Hematopoietic multipotent progenitor cell treated with erythropoietin and hydrocortisone succinate and interleukin-3 and kit ligand, for 8 days (in vitro differentiated cells): Measurements from ENCODE around the gene KRT13.
A peak's percentile ranks its signal among the peaks of the same experiment; 100 is the strongest.

Source experiments
- DNase-seq: peaks from one replicate; pipeline ENCODE4 v3.0.0-alpha.2; 2015

Gene KRT13

DNA sequence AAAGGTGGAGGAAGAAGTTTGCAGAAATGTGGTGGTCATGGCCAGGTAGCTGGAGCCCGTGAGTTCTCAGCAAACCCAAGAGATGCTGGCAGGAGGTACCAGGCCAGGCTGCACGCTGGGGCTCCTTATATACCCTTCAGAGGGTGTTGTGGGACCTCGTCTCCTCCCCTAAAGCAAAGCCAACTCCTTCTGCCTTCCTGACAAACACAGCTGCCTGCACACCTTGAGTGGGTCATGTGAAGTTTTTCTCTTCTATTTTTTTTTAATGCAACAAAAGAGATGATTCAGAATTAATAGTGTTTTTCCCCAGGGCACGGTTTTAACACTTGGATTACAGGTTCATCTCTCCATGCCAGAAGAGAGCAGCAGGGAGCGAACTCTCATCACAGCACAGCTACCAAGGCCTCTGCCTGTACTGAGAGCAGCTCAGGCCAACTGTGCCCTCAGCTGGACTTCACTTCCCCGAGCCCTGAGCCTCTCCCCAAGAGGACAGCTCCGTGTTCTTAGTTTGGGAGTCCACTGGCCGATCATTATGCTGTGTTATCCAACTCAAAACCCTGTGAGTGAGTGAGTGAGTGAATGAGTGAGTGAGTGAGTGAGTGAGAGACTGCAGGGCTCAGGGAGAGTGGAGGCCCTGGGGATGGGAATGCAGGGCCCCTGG is 13.5 kb upstream of the KRT13 start, which contains the start of gene KRT15:
TSS of gene KRT15 (minus strand) at position 102 of the 661 bp plus-strand sequence. CDS start at position 39, 63 bp downstream.
- no peak for DNase-seq

DNA sequence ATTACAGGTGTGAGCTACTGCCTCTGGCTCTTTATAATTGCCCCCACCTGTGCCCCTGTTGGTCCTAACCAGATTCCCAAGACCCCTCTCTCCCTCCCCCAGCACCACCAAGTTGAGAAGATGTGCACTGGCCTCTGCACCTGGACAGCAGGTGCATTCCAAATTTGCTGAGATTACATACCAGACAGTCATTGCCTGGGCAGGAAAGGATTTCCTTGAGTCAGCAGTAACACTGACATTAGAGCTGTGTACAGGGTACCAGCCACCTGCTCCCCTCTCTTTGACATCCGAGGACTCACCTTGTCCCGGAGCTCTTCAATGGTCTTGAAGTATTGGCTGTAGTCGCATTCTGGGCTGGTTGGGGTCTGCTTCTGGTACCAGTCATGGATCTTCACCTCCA is 12.6 kb upstream of the KRT13 start:
- no peak for DNase-seq

DNA sequence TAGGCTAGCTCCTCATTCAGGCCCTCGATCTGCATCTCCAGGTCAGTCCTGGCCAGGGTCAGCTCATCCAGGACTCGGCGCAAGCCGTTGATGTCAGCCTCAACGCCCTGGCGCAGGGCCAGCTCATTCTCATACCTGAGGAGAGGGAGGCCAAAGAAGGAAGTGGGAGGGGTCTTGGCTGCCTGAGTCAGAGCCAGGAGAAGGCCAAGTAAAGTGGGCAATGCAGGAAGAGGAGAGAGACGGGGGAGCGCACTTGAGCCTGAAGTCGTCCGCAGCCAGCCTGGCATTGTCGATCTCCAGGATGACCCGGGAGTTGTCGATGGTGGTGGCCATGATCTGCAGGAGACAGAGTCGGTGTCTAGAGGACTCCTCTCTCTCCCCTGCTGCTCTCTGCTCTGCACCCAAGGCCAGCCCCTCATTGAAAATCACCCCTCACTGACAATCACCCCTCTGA is 11.4 kb upstream of the KRT13 start:
- no peak for DNase-seq

DNA sequence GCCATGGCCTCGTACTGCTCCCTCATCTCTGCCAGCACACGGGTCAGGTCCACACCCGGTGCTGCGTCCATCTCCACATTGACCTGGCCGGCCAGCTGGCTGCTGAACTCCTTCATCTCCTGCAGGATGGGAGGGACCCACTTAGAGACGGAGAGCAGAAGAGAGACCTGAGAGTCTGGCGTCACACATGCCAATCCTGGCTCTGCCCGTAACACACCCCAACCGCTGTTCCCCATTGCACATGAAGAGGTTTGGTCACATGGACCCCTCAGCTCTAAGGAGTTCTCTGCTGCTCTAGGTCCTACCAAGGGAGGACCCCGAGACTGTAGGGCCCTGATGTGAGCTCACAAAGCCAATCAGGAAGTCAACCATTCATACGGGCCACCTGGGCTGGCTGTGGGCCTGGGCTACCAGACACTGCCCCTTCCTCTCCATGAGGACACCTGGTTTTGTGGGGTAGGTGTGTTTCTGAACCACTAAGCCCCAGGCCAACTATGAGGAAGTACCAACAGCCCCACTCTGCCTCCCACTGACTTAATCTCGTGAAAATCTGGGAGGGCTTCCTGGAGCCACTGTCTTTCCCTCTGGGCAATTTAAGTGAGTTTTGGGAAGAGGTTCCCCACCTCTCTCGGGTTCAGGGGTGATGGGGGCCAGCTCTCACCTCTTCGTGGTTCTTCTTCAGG is 10.9 kb upstream of the KRT13 start:
- DNase-seq = no peak

DNA sequence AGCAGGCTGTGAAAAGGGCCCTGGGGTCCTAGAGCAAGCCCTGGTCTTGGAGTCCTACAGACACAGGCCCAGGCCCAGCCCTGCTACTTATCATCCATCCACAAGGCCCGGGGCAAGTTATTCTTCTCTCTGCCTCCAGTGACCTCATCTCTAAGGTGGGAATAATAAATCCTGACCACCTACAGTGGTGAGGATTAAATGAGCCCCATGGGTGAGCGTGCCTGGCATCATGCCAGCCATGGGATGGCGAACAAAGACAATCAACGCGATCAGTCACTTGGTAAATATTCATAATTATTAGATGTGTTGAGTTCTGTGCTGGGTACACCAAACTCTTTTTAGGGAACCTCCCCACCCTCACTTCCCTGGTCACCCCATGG is 7.7 kb upstream of the KRT13 start:
- DNase-seq = no peak

DNA sequence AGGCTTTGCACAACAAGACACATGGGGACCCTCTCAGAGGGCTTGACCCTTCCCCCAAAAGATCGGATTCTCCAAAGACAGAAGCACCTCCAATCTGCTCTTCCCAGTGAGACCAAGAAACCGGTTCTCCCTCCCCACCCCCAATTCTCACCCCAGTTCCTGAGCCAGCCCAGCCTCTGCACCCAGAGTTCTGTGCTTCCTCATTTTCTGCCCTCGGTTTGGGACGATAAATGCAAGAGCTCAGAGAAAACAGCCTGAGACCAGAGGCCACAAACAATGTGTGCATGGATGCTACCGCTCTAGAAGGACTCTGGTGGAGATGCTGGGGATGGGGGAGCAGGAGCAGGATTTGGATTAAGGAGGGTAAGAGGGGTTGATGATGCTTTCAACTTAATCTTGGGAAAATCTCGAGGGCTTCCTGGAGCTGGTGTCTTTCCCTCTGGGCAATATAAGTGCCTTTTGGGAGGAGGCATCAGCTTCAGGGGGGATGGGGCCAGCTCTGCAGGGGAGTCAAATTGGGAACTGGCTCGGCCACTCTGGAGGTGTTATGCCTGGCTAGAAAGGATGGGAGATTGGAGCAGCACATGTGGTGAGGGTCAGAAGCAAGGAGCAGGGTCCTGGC is 7.2 kb upstream of the KRT13 start:
- no peak for DNase-seq

DNA sequence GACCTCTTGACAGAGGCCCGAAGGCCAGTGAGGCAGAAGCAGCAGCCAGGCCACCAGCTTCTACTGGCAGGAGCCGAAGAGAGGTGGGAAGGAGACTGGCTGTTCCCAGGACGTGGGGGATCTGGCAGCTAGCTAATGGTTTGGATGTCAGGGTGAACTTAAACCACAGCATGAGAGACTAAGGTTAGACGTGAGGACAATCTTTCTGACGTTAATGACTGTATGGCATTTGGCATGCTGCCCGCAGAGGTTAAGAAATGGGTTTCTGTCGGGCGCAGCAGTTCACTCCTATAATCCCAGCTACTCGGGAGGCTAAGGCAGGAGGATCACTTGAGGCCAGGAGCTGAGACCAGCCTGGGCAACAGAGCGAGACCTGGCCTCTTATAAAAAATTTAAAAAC is 6.3 kb upstream of the KRT13 start:
- peak; percentile 13 for DNase-seq

DNA sequence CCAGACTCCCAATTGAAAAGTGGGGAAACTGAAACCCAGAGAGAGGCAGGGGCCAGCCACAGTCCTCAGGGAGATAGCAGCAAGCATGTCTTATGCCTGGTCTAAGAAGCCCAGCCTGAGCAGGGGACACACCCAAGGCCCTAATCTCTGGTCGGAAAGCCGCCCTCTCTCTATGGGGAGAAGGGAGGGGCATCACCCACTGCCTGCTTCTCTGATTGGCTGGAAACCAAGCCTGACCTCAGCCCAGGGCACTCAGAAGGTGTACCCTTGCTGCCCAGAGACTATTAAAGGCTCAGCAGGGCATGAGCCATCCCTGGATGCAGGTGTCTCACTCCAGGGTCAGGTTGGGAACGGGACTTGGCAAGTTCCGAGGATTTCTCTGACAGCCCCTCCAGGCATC is 5.7 kb upstream of the KRT13 start:
- peak; percentile 92 for DNase-seq

DNA sequence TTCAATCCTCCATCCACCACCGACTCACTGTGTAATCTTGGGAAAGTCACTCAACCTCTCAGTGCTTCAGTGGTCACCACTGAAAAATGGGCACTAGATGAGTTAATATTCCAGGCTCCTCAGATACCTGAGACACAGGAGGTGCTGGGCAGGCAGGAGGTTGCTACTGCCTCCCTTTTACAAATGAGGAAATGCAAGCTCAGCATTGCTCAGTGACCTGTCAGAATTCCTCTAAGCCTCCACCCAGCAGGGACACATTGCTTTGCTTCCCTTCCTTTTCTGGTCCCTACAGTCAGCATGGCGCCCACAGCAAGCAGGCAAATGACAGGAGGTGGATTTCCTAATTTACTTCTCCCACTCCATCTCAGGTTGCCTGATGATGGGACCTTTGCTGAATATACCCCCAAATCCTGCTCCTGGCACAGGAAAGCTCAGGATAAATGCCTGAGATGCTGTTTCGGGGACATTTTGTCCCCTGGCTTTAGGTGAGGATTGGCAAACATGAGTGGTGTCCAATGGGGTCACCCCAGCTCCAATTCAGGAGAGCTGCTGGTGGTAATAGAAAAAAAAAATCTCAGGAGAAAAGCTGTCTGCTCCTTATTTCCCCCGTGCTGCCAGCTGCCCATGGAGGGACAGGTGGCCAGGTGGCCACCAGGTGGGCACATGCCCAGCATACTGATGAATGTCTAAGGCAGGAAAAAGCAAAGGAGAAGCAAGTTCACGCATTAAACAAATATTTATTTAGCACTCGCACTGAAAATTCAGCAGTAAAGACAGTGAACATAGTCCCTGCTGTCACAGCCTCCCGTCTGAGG is 5.0 kb upstream of the KRT13 start:
- DNase-seq = no peak

DNA sequence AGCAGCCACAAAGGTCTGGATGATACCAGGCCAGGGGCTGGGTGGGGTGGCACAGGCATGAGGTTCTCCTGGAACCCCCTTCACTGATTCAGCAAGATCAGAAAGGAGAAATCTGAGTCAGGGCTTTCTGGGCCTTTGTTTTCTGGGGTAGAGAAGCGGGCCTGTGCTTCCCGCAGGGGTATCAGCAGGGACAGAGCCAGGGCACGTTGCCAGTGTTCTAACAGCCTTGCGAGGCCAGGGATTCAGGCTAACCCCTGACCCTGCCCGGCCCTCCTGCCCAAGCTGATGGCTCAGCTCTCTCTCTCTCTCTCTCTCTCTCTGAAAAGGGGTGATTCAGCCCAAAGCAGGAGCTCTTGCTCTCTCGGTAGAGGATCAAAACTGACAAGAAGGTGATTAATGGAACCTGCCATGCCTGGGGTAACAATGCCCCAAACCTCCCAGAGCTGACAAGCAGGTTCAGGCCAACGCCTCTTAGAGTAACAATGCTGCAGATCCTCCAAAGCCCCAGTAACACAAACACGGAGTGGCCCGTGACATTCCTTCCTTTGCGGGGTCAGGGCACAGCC is 2.0 kb upstream of the KRT13 start:
- DNase-seq = peak; percentile 4

DNA sequence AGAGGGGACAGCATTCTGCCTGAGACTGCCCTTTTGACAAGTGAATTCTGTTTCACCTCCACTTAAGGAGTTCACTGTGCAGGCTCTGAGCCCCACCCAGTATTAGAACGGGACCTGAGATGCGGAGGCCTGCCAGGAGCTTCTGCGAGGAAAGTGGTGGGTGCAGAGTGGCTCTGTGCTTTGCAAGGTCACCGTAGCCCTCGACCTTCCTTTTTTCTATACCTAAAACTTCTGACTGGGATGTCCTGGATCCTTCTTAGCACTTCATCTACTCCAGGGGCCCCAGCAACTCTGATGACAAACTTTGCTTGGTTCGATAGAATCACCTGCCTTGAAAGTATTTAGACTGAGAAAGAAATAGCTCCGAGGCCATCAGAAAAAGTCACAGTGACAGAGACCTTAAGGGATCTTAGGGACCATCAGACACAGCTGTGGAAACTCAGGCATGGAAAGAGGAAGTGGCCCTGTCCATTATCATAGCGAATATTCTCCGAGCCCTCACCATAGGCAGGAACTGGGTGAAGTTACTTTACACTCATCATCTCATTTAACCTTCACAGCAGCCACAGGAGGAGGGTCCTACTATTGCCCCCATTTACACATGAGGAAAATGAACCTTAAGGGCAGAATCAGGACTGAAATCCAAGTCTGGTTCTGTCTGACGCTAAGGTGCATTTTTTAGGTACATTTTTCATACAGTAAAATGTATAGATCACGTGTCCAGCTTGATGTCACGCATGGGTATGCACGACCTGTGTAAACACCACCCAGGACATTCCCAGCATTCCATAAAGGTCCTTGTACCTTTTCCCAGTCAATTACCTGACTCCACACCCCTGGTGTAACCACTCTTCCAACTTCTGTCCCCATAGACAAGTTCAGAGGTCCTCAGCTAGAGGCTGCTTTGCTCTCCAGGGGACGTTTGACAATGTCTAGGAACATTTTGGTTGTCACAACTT is 676 bp upstream of the KRT13 start:
- peak; percentile 13 for DNase-seq

DNA sequence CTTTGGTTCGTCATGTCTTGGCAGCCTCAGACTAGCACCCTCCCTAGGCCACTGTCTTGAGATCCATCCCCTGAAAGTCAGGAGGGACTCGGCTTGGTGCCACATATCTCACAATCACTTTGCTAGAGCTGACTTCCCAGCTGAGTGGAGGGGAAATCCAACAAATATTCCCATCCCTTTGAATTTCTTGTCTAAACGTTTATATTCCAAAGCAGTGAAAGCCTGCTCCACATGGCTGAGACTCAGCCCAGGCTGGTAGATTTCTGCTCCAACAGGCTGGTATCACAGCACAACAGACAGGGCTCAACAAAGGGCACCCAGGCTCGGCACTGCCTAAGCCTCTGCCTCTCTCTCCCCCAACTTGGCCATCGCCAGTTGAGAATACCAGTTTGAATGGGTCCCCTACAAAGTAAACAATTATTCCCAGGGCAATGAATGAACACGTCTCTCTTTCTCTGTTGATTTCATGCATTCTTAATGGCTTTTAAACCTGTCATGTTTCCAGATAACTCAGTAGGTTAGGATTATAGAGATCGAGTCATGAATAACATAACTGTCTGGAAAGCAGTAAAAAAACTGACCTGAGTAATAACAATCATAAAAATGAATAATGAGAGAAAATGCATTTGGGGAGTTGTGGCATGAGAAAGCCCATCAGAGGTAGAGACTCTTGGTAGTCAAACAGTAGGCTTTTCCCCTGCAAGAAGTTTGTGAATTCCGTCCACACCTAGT is 1.0 kb downstream of the KRT13 start:
- DNase-seq = peak; percentile 30

DNA sequence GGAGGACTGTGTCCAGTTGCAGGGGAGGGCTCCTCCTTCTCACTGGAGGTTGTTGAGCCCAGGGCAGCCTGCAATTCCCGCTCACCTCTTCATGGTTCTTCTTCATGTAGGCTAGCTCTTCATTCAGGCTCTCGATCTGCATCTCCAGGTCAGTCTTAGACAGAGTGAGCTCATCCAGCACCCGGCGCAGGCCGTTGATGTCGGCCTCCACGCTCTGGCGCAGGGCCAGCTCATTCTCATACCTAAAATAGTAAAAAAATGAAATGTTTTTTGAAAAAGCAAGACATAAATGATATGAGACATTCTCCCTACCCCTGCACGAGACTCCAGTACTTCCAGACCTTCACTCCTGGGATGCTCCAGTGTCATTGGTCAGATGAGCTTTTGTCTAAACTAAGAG is 2.2 kb downstream of the KRT13 start:
- DNase-seq = no peak

DNA sequence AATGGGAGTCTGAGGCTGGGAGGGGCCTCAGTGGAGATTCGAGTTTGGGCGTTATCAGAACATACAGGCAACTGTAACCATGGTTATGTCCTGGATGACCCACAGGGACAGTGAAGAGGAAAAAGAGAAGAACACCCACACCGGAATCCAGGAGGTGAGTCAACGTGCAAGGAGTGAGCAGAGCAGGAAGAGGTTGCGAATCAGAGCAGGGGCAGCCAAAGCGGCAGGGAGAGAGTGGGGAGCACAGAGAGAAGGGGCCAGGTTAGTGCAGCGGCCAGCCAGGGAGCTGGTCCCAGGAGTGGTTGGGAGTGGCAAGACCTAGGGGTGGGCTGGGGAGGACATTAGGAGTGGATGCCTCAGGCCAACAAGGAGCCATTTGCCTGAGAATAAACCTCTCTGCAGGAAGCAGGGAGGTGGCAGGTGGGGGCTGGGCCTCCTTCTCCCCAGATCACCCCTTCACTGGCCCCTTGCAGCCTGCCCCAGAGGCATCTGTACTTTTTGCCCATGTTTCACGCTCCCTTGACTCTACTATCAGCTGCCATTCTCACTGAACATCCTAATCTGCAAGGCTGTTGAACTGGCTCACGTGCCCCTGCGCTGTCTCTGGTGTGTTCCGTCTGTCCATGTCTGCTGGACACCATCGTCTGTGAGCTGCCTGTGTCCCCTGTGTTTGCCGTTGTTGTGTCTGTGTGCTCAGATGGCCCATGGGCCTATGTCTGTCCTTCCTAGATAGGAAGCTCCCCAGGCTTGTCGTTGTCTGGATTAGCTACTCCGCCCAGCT is 5.1 kb downstream of the KRT13 start:
- DNase-seq = peak; percentile 88

DNA sequence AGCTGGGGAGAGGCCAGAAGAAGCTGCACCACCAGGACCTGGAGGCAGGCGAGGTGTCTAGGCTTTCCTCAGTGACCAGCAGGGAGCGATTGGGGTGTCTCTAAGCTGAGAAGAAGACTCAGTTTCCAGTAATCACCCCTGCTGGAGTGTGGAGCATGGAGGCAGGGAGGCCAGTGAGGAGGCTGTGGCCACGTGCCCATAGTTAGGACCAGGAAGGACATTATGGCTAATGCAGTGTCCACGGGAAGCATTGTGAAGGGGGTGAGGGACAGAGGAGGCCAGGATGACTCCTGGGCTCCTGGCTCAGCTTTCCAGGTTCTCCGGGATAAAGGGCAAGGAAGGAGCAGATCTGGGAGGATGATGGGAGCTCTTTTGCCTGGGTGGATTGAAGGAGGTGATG is 5.7 kb downstream of the KRT13 start:
- no peak for DNase-seq

DNA sequence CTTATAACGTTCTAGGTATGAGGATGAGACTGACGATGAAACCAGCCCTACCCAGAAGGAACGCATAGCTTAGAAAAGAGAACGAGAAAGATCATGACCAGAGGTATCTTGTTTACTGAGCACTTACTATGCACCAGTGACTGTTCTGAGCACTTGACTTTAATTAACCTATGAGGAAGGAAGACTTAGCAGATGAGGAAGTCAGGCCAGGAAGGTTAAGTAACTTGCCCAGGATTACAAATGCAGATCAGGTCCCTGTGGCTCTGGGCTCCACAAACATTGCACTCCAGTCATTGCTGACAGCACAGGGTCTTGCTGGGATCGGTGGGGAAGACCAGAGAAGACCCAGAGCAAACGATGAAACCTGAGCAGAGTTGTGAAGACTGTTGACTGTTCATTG is 7.1 kb downstream of the KRT13 start:
- peak; percentile 25 for DNase-seq

DNA sequence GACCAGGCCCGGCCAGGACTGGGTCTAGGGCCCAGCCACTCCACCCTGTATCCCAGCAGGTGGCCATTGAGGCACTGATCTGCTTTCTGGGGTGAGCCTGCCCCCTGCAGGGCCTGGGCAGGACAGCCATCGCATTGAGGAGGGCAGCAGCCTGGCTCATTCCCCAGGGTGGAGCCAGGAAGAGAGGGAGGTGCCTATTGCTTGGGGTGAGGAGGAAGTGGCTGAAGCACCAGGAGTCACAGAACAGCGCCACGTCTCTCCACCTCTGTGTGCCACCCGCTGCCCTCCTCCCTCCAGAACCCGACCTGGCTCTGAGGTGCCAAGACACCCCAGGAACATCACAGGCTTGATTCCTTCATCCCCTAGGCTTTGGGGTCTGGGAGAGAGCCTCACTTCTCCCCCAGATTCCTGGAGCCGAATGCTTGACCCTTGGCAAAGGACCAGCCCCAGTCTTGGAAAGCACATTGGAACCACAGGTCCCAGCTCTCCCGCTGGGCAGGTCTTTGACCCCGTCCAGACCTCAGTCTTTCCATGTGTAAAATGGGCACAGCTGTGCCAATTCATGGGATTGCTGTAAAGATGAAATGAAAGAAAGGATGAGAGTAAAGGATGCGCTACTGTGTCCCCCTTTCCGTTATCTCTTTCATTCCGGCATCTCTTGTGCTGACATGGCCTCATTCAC is 8.5 kb downstream of the KRT13 start:
- DNase-seq = peak; percentile 95

DNA sequence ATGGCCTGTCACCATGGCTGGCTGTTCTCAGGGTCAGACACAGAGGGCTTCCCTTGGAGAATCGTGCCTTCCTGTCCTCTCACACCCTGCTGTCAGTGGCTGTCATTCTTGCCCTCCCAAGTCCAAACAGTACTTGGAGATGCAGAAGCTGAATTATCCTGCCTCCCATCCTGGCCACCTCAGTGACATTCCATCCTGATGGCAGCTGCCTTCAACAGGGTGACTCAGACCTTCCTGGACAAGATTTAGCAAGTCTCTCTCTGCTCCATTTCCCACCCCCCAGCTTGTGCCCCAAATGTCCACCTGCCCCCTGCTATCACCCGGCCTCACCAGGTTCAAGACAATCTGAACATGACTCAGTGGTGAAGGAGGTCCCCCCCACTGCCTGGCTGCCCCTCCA is 10.9 kb downstream of the KRT13 start:
- no peak for DNase-seq

DNA sequence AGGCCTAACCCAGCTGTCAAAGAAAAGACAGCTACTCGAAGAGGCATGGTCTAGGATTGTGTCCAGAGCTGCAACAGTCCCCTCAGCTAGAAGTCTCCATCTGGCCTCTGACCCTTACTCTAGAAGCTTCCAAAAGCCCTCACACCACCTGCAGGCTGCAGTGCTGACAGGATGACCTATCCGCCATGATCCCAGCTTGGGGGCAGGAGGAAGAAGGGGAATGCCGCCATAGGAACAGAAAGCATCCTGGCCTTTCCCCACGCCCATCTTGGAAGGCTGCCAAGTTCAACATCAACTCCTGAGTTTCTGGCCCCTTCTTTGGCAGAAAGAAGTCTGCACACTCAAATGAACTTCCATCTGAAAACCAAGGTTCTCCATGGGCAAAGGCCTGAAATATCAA is 12.6 kb downstream of the KRT13 start:
- peak; percentile 8 for DNase-seq

DNA sequence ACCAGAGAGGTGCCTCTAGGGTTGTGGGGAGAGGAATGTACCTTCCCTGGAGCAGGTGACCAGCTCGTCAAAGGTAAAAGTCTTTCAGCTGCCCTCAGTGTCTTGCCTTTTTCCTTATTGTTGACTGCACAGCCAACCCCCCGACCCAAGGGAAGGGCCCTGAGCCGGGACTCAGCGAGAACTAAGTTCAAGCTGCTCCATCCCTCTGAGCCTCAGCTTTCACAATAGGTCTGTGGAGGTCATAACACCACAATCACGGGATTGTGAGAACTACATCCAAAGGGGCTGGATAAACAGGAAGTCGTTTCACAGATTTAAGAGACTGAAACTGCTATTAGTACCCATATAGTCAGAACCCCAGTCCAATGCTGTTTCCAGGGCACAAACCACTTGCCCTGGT is 13.1 kb downstream of the KRT13 start:
- no peak for DNase-seq
